GM12878 (cell line): ENCODE results near the gene LNPK.

Experiments used
- NR2C1 ChIP-seq: fragments of 450-650 bp; IDR thresholded peaks from 2 replicates; pipeline ENCODE4 v1.6.1; 2017; ENCODE audit warnings: antibody characterized with exemption, mild to moderate bottlenecking, moderate library complexity
- SP1 ChIP-seq: IDR thresholded peaks from one replicate; pipeline ENCODE4 v1.6.1; 2011; ENCODE audit warnings: low read depth, low read length
- ZNF384 ChIP-seq: IDR thresholded peaks from 2 replicates; pipeline ENCODE4 v1.6.1; 2012; ENCODE audit warnings: low read depth, mild to moderate bottlenecking, low read length, improper control_type of control experiment, borderline replicate concordance

DNA sequence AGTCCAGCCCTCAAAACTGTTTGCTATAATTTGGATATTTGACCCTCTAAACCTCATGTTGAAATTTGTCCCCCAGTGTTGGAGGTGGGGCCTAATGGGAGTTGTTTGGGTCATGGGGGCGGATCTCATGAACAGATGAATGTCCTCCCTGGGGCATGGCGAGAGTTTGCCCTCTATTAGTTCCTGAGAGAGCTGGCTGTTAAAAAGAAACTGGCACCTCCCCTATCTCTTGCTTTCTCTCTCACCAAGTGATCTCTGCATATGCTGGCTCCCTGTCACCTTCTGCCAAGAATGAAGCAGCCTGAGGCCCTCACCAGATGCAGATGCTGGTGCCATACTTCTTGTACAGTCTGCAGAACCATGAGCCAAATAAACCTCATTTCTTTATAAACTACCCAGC is 12.0 kb downstream of the LNPK start:
- TF ChIP-seq SP1 (no peak), NR2C1 (no peak), ZNF384 (no peak)
